HCT116 (cell line): ENCODE results near the gene USP32. TPM values are rescaled to one million over a fixed set of nuclear protein-coding genes. Genes with fewer than 3 reads are reported as not detected.
A peak's percentile ranks its signal among the peaks of the same experiment; 100 is the strongest.

Source experiments
- ATAC-seq: fragments of 200-7000 bp; cut with Tn5 transposase; 2 replicates; pipeline ENCODE4 v1.9.1; 2020; ENCODE audit warnings: mild to moderate bottlenecking, moderate library complexity
- BruUV-seq: library from RNA; stranded (reverse); fragments of 400-500 nt; replicated peaks from 2 replicates; lab custom pipeline; 2021; lab: Mats Ljungman, UMichigan
- CTCF ChIA-PET: fragments of 300-600 bp; sonication (Branson Sonifier 250); formaldehyde crosslinking; loops from one replicate; lab custom pipeline; 2021; ENCODE audit warnings: antibody characterized with exemption; lab: Charles Lee
- POLR2A ChIA-PET: fragments of 300-600, 350-600 bp; sonication (Branson Sonifier 250); formaldehyde crosslinking; loops from one replicate; lab custom pipeline; 2021; ENCODE audit warnings: antibody characterized with exemption; lab: Charles Lee
- RAD21 ChIA-PET, 2 experiments: fragments of 300-600 bp; sonication (Branson Sonifier 250); formaldehyde crosslinking; loops; one replicate each; lab custom pipeline; 2023; ENCODE audit warnings: low total read pairs in 2 of 2; ENCODE audit not compliant: uncharacterized antibody in 2 of 2, unreplicated experiment in 2 of 2, low non-redundant PET in 1 of 2; lab: Charles Lee
- DNase-seq: peaks from one replicate; pipeline ENCODE4 v3.0.0-alpha.2; 2010; ENCODE audit warnings: low read depth, low spot score
- H2AFZ ChIP-seq: fragments of 200-600 bp; shearing (Covaris generic), sonication (generic); 2 replicates; pipeline ENCODE4 v1.6.1; 2017; ENCODE audit warnings: low read depth, mixed run types, mixed read lengths, antibody characterized with exemption, low read length; ENCODE audit not compliant: poor library complexity, severe bottlenecking
- H3K27ac ChIP-seq: 2 replicates; pipeline ENCODE4 v1.5.1; 2012; ENCODE audit warnings: low read depth, low read length
- H3K27me3 ChIP-seq: fragments of 200-600 bp; sonication (generic); 2 replicates; pipeline ENCODE4 v1.6.1; 2016; ENCODE audit warnings: mixed run types, low read length, mixed read lengths; ENCODE audit not compliant: insufficient read depth
- H3K36me3 ChIP-seq, 2 experiments: fragments of 200-500 bp in 1 of 2; fragments of 200-600 bp in 1 of 2; sonication (Bioruptor generic) in 1 of 2; sonication (generic) in 1 of 2; 2 replicates each; pipeline versions ENCODE4 v1.5.1 to v1.6.1; 2014 to 2016; ENCODE audit warnings: low read length in 2 of 2, inconsistent platforms in 1 of 2, mixed read lengths in 1 of 2, mixed run types in 1 of 2; ENCODE audit not compliant: insufficient read depth in 2 of 2, control insufficient read depth in 1 of 2
- H3K4me1 ChIP-seq, 2 experiments: fragments of 200-600 bp in 1 of 2; sonication (generic) in 1 of 2; 2 replicates each; pipeline versions ENCODE4 v1.5.1 to v1.6.1; 2012 to 2017; ENCODE audit warnings: low read length in 2 of 2, inconsistent platforms in 1 of 2, mild to moderate bottlenecking in 1 of 2, mixed read lengths in 1 of 2, mixed run types in 1 of 2, moderate library complexity in 1 of 2; ENCODE audit not compliant: insufficient read depth in 2 of 2, control insufficient read depth in 1 of 2
- H3K4me2 ChIP-seq: fragments of 200-600 bp; sonication (generic); 2 replicates; pipeline ENCODE4 v1.6.1; 2017; ENCODE audit warnings: mixed run types, low read length, mixed read lengths
- H3K4me3 ChIP-seq, 2 experiments: fragments of 200-600 bp in 1 of 2; sonication (generic) in 1 of 2; replicated peaks in 1 of 2; 2 replicates each; pipeline ENCODE4 v1.5.1; 2011 to 2016; ENCODE audit warnings: low read length in 2 of 2, control low read depth in 1 of 2, low read depth in 1 of 2, mild to moderate bottlenecking in 1 of 2, mixed read lengths in 1 of 2, mixed run types in 1 of 2
- H3K79me2 ChIP-seq: fragments of 200-600 bp; sonication (generic); 2 replicates; pipeline ENCODE4 v1.6.1; 2017; ENCODE audit warnings: mild to moderate bottlenecking, mixed run types, low read length, moderate library complexity, mixed read lengths; ENCODE audit not compliant: insufficient read depth
- H3K9ac ChIP-seq: fragments of 200-600 bp; sonication (generic); 2 replicates; pipeline ENCODE4 v1.6.1; 2016; ENCODE audit warnings: low read length, mixed read lengths
- H3K9me2 ChIP-seq: fragments of 200-600 bp; sonication (generic), shearing (Covaris generic); 2 replicates; pipeline ENCODE4 v1.6.1; 2017; ENCODE audit warnings: mixed run types, mild to moderate bottlenecking, moderate library complexity; ENCODE audit not compliant: insufficient read depth
- H3K9me3 ChIP-seq, 2 experiments: fragments of 200-500 bp in 1 of 2; fragments of 200-600 bp in 1 of 2; sonication (Bioruptor generic) in 1 of 2; sonication (generic) in 1 of 2; 2 replicates each; pipeline ENCODE4 v1.6.1; 2014 to 2017; ENCODE audit warnings: low read length in 2 of 2, mixed read lengths in 2 of 2, inconsistent platforms in 1 of 2, low read depth in 1 of 2, mild to moderate bottlenecking in 1 of 2, mixed run types in 1 of 2, moderate library complexity in 1 of 2; ENCODE audit not compliant: control insufficient read depth in 1 of 2, insufficient read depth in 1 of 2
- H4K20me1 ChIP-seq: fragments of 200-600 bp; sonication (generic), shearing (Covaris generic); 2 replicates; pipeline ENCODE4 v1.6.1; 2017; ENCODE audit warnings: mixed run types, mild to moderate bottlenecking, moderate library complexity; ENCODE audit not compliant: insufficient read depth
- CBX3 ChIP-seq: IDR thresholded peaks from 2 replicates; pipeline ENCODE4 v1.6.1; 2012; ENCODE audit warnings: low read depth
- CTCF ChIP-seq, 3 experiments: fragments of 200-600 bp in 1 of 3; sonication (generic) in 1 of 3; IDR thresholded peaks in 2 of 3; conservative IDR thresholded peaks in 1 of 3; 2 replicates each; pipeline ENCODE4 v1.5.1; 2012 to 2017; ENCODE audit warnings: low read depth in 2 of 3, low read length in 2 of 3, antibody characterized with exemption in 1 of 3, borderline replicate concordance in 1 of 3, control low read depth in 1 of 3, mild to moderate bottlenecking in 1 of 3, mixed read lengths in 1 of 3, mixed run types in 1 of 3, moderate library complexity in 1 of 3; ENCODE audit not compliant: insufficient read depth in 1 of 3
- EZH2 ChIP-seq: fragments of 200-600 bp; sonication (generic); IDR thresholded peaks from 2 replicates; pipeline ENCODE4 v1.6.1; 2017; ENCODE audit warnings: antibody characterized with exemption, mixed run types
- FOSL1 ChIP-seq: IDR thresholded peaks from 2 replicates; pipeline ENCODE4 v1.6.1; 2012; ENCODE audit warnings: low read depth
- JUND ChIP-seq: IDR thresholded peaks from 2 replicates; pipeline ENCODE4 v1.6.1; 2012
- POLR2A ChIP-seq: IDR thresholded peaks from 2 replicates; pipeline ENCODE4 v1.7.0; 2011; ENCODE audit warnings: borderline replicate concordance; ENCODE audit not compliant: insufficient read depth, insufficient read length; ENCODE audit errors: extremely low read depth
- REST ChIP-seq: IDR thresholded peaks from 2 replicates; pipeline ENCODE4 v1.6.1; 2012; ENCODE audit warnings: low read depth
- SP1 ChIP-seq: IDR thresholded peaks from 2 replicates; pipeline ENCODE4 v1.6.1; 2012; ENCODE audit warnings: low read depth
- ZFX ChIP-seq: fragments of 450-650 bp; IDR thresholded peaks from 2 replicates; pipeline ENCODE4 v1.6.1; 2017
- ZNF274 ChIP-seq: fragments of 200-500 bp; sonication (Bioruptor generic); IDR thresholded peaks from 2 replicates; pipeline ENCODE4 v1.6.1; 2014; ENCODE audit warnings: mild to moderate bottlenecking, low read depth, low read length, inconsistent platforms
- intact Hi-C: fragments of 100-400 bp; cut with micrococcal nuclease; formaldehyde crosslinking; loops from 2 replicates; pipeline ENCODE4 v1.10.0; 2022
- total RNA-seq: library from RNA; stranded (reverse); gene quantifications from one replicate; pipeline ENCODE4 v1.2.1, GENCODE V29; 2021; ENCODE audit not compliant: unreplicated experiment
- TF ChIP-seq, protein P1 (sequence below): IDR thresholded peaks from 2 replicates; pipeline ENCODE4 v1.6.1; 2012
- TF ChIP-seq, protein P2 (sequence below): IDR thresholded peaks from 2 replicates; pipeline ENCODE4 v1.6.1; 2012
- TF ChIP-seq, protein P3 (sequence below): IDR thresholded peaks from 2 replicates; pipeline ENCODE4 v1.6.1; 2011; ENCODE audit warnings: mild to moderate bottlenecking, low read length, moderate library complexity; ENCODE audit not compliant: insufficient replicate concordance; ENCODE audit errors: extremely low read depth

USP32 gene
- total RNA-seq, 1 experiment from 2014 or later = 67.0 TPM

- TF ChIP-seq FOSL1 (no peak), ZNF274 (no peak), POLR2A (no peak), ZFX (no peak), REST (no peak), CBX3 (no peak), SP1 (no peak), JUND (no peak)
- TF ChIP-seq, all 23 proteins: peak for 0
Measured at GRCh38 chr17:60137731-60138130, 254.2 kb downstream of the USP32 start (continued).

GRCh38 chr17:60135951-60136666 is 255.8 kb downstream of the USP32 start:
- Histone ChIP-seq H3K4me3 (peak overlapping the region; percentile 85 to 96), H3K4me1 (peaks cover 3 to 14% of the 10 kb centered on the region in 2 experiments; a peak in 1 of 4 replicates), H3K9me3 (no peaks in the 10 kb centered on the region), H3K9me2 (no peaks in the 10 kb centered on the region), H3K9ac (no peak overlapping the region; the same call in 1 of the 2 replicates), H3K36me3 (no peaks in the 10 kb centered on the region), H3K4me2 (peak overlapping the region; percentile 95), H3K27ac (no peak overlapping the region), H4K20me1 (no peaks in the 10 kb centered on the region), H2AFZ (peak overlapping the region; percentile 98), H3K27me3 (no peaks in the 10 kb centered on the region), H3K79me2 (peaks cover 4% of the 10 kb centered on the region; the same call in 1 of the 2 replicates)
- POLR2A ChIA-PET = no interaction called here
- DNase-seq (no peak), ATAC-seq (peak; percentile 7)
- TF ChIP-seq, protein P1, sequence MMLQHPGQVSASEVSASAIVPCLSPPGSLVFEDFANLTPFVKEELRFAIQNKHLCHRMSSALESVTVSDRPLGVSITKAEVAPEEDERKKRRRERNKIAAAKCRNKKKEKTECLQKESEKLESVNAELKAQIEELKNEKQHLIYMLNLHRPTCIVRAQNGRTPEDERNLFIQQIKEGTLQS = no peak
- TF ChIP-seq, protein P2, sequence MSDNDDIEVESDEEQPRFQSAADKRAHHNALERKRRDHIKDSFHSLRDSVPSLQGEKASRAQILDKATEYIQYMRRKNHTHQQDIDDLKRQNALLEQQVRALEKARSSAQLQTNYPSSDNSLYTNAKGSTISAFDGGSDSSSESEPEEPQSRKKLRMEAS = no peak
- no peak for TF ChIP-seq JUND
- no peak for TF ChIP-seq ZFX
- TF ChIP-seq POLR2A = no peak
- TF ChIP-seq EZH2 = no peak
- no peak for TF ChIP-seq CTCF (IDR thresholded peaks at IDR 0.05 in 2 of 3, conservative IDR thresholded peaks at IDR 0.05 in 1 of 3; ENCODE audit: borderline replicate concordance in 1 of 3, insufficient read depth in 1 of 3, low read depth in 2 of 3, low read length in 2 of 3)
- TF ChIP-seq FOSL1 = no peak
- TF ChIP-seq CBX3 = no peak
- TF ChIP-seq, protein P3, sequence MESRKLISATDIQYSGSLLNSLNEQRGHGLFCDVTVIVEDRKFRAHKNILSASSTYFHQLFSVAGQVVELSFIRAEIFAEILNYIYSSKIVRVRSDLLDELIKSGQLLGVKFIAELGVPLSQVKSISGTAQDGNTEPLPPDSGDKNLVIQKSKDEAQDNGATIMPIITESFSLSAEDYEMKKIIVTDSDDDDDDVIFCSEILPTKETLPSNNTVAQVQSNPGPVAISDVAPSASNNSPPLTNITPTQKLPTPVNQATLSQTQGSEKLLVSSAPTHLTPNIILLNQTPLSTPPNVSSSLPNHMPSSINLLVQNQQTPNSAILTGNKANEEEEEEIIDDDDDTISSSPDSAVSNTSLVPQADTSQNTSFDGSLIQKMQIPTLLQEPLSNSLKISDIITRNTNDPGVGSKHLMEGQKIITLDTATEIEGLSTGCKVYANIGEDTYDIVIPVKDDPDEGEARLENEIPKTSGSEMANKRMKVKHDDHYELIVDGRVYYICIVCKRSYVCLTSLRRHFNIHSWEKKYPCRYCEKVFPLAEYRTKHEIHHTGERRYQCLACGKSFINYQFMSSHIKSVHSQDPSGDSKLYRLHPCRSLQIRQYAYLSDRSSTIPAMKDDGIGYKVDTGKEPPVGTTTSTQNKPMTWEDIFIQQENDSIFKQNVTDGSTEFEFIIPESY = no peak
- RAD21 ChIA-PET = no interaction called here
- CTCF ChIA-PET = no interaction called here
- intact Hi-C loops = no loop called here
- no TSS peak for BruUV-seq
